ENCODE results near the gene RAE1.

GRCh38 chr20:57425150-57426013 is 74.3 kb downstream of the RAE1 start:
- TF ChIP-seq, protein P1, sequence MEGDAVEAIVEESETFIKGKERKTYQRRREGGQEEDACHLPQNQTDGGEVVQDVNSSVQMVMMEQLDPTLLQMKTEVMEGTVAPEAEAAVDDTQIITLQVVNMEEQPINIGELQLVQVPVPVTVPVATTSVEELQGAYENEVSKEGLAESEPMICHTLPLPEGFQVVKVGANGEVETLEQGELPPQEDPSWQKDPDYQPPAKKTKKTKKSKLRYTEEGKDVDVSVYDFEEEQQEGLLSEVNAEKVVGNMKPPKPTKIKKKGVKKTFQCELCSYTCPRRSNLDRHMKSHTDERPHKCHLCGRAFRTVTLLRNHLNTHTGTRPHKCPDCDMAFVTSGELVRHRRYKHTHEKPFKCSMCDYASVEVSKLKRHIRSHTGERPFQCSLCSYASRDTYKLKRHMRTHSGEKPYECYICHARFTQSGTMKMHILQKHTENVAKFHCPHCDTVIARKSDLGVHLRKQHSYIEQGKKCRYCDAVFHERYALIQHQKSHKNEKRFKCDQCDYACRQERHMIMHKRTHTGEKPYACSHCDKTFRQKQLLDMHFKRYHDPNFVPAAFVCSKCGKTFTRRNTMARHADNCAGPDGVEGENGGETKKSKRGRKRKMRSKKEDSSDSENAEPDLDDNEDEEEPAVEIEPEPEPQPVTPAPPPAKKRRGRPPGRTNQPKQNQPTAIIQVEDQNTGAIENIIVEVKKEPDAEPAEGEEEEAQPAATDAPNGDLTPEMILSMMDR (conservative IDR thresholded peaks at IDR 0.05 in 1 of 2, IDR thresholded peaks at IDR 0.05 in 1 of 2; ENCODE audit: low read depth in 1 of 2, low read length in 2 of 2) = no peak
- no peak for TF ChIP-seq EZH2 (IDR thresholded peaks at IDR 0.05; ENCODE audit: low read length, missing control alignments)

Measured in fibroblast of lung (primary cell).